KMS-11 (cell line): ENCODE measurements around the gene PAN2.

Experiments used
- H2AFZ ChIP-seq: fragments of 200-600 bp; sonication (generic); 2 replicates; pipeline ENCODE4 v1.6.1; 2016; ENCODE audit warnings: antibody characterized with exemption, mixed run types, low read depth
- H3K27ac ChIP-seq: fragments of 200-600 bp; sonication (generic); 2 replicates; pipeline ENCODE4 v1.6.1; 2016; ENCODE audit warnings: mild to moderate bottlenecking, mixed run types
- H3K27me3 ChIP-seq: fragments of 200-600 bp; sonication (generic); 2 replicates; pipeline ENCODE4 v1.6.1; 2017; ENCODE audit warnings: mild to moderate bottlenecking, low read depth, mixed run types, moderate library complexity; ENCODE audit not compliant: insufficient read depth
- H3K36me3 ChIP-seq: fragments of 200-600 bp; sonication (generic); 2 replicates; pipeline ENCODE4 v1.6.1; 2017; ENCODE audit warnings: mild to moderate bottlenecking, mixed run types; ENCODE audit not compliant: insufficient read depth
- H3K4me1 ChIP-seq: fragments of 200-600 bp; sonication (generic); 2 replicates; pipeline ENCODE4 v1.6.1; 2016; ENCODE audit warnings: mild to moderate bottlenecking, low read depth, mixed run types; ENCODE audit not compliant: poor library complexity, severe bottlenecking
- H3K4me2 ChIP-seq: fragments of 200-600 bp; sonication (generic); 2 replicates; pipeline ENCODE4 v1.7.0; 2016; ENCODE audit warnings: mild to moderate bottlenecking, mixed run types
- H3K4me3 ChIP-seq: fragments of 200-600 bp; sonication (generic); IDR thresholded peaks from 2 replicates; pipeline ENCODE4 v1.6.1; 2017; ENCODE audit warnings: low read depth, low read length, mixed read lengths; ENCODE audit not compliant: insufficient read depth
- H3K79me2 ChIP-seq: fragments of 200-600 bp; sonication (generic); 2 replicates; pipeline ENCODE4 v1.6.1; 2016; ENCODE audit warnings: low read depth, mixed run types; ENCODE audit not compliant: insufficient read depth
- H3K9ac ChIP-seq: fragments of 200-600 bp; sonication (generic); 2 replicates; pipeline ENCODE4 v1.6.1; 2016; ENCODE audit warnings: mild to moderate bottlenecking, mixed run types
- H4K20me1 ChIP-seq: fragments of 200-600 bp; sonication (generic); 2 replicates; pipeline ENCODE4 v1.6.1; 2016; ENCODE audit warnings: mild to moderate bottlenecking, mixed run types; ENCODE audit not compliant: insufficient read depth
- TF ChIP-seq, protein P1 (sequence below): fragments of 200-600 bp; sonication (generic); conservative IDR thresholded peaks from 2 replicates; pipeline ENCODE4 v1.6.1; 2017; ENCODE audit warnings: low read depth, mild to moderate bottlenecking, antibody characterized with exemption, low read length, moderate library complexity, mixed read lengths

Gene PAN2

DNA sequence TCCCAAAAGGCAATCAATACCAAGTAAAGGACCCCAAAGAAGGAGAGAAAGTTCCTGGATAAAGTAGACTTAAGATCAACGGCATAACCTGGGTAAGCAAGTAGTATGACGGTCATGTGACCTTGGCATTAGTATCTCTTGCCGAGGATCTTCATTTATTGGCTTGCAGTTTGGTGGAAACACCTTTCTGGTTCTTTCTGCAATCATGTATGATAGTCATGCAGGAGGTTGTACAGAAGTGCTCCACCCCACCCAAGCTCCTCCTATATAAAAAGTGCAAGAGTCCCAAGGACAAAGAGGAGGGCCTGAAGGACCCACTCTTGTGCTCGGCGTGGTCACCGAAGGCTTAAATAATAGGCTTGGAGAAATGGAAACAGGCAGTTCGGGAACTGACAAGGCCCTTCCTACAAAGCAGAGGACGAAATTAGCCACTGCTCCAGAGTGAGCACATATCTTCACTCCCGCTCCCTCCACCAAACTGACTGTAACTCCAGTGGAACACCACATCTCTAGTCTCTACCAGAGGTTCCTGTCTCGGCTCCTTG lies 34.4 kb downstream of the PAN2 start:
- Histone ChIP-seq H3K27me3 (no peaks in the 10 kb centered on the region), H3K27ac (peak overlapping the region; percentile 64), H3K9ac (peak overlapping the region; percentile 79), H3K4me3 (peak overlapping the region; percentile 85), H2AFZ (peak overlapping the region; percentile 54), H3K4me1 (peaks cover 64% of the 10 kb centered on the region), H3K4me2 (peak overlapping the region; percentile 99), H3K36me3 (peaks cover 7% of the 10 kb centered on the region; the same call in 1 of the 2 replicates), H3K79me2 (peaks cover 66% of the 10 kb centered on the region), H4K20me1 (peaks cover 7% of the 10 kb centered on the region; the same call in 1 of the 2 replicates)
- TF ChIP-seq, protein P1, sequence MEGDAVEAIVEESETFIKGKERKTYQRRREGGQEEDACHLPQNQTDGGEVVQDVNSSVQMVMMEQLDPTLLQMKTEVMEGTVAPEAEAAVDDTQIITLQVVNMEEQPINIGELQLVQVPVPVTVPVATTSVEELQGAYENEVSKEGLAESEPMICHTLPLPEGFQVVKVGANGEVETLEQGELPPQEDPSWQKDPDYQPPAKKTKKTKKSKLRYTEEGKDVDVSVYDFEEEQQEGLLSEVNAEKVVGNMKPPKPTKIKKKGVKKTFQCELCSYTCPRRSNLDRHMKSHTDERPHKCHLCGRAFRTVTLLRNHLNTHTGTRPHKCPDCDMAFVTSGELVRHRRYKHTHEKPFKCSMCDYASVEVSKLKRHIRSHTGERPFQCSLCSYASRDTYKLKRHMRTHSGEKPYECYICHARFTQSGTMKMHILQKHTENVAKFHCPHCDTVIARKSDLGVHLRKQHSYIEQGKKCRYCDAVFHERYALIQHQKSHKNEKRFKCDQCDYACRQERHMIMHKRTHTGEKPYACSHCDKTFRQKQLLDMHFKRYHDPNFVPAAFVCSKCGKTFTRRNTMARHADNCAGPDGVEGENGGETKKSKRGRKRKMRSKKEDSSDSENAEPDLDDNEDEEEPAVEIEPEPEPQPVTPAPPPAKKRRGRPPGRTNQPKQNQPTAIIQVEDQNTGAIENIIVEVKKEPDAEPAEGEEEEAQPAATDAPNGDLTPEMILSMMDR, result peak; percentile 7; the same call in 1 of the 2 replicates

GRCh38 chr12:56298828-56299227 lies 35.0 kb downstream of the PAN2 start:
- H4K20me1 ChIP-seq, result peaks cover 11% of the 10 kb centered on the region; the same call in 1 of the 2 replicates
- H2AFZ ChIP-seq, result peak overlapping the region; percentile 54
- H3K79me2 ChIP-seq, result peaks cover 71% of the 10 kb centered on the region
- peaks cover 64% of the 10 kb centered on the region for H3K4me1 ChIP-seq
- peak overlapping the region; percentile 99 for H3K4me2 ChIP-seq
- H3K27ac ChIP-seq, result peak overlapping the region; percentile 64
- H3K4me3 ChIP-seq, result no peak overlapping the region
- TF ChIP-seq, protein P1, result 0 out of 2 replicates have a peak, but pooled peaks have one; percentile 5
- H3K27me3 ChIP-seq, result no peaks in the 10 kb centered on the region
- H3K36me3 ChIP-seq, result peaks cover 7% of the 10 kb centered on the region; the same call in 1 of the 2 replicates
- peak overlapping the region; percentile 79 for H3K9ac ChIP-seq

DNA sequence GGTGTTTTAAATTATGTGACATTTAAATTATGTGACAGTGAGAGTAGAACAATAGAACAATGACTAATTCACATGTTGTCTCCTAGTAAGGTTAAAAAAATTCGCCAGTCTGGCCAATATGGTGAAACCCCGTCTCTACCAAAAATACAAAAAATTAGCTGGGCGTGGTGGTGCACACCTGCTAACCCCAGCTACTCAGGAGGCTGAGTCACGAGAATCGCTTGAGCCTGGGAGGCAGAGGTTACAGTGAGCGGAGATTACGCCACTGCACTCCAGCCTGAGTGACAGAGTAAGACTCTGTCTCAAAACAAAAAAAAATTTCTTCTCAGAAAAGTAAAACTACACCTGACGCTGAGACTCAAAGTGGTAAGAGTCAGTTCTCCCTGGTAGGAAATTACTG lies 36.4 kb downstream of the PAN2 start:
- Histone ChIP-seq H3K9ac (no peak overlapping the region), H2AFZ (no peak overlapping the region), H4K20me1 (peaks cover 19% of the 10 kb centered on the region; the same call in 1 of the 2 replicates), H3K36me3 (peaks cover 7% of the 10 kb centered on the region; the same call in 1 of the 2 replicates), H3K4me1 (peaks cover 52% of the 10 kb centered on the region), H3K79me2 (peaks cover 85% of the 10 kb centered on the region), H3K27ac (no peak overlapping the region; the same call in 1 of the 2 replicates), H3K4me3 (no peak overlapping the region), H3K4me2 (peak overlapping the region; percentile 99; the same call in 1 of the 2 replicates), H3K27me3 (no peaks in the 10 kb centered on the region)
- TF ChIP-seq, protein P1, result no peak

DNA sequence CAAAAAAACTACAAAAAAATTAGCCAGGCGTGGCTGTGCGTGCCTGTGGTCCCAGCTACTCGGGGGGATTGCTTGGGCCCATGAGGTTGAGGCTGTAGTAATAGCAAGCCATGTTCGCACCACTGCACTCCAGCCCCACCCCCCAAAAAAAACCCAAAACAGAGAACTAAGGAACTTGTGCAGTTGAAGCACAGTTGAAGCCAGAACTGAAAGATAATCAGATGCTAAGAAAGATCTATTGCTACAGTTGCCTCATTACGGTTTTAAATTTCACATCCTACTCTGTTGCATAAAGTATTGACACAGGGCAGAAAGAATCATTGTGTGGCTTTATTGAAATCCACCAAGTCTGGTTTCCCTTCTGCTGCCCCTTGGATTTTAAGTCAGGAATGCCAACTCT lies 37.5 kb downstream of the PAN2 start:
- peaks cover 95% of the 10 kb centered on the region for H3K79me2 ChIP-seq
- no peak overlapping the region for H3K4me3 ChIP-seq
- H3K27ac ChIP-seq, result no peak overlapping the region
- H3K9ac ChIP-seq, result no peak overlapping the region
- no peak overlapping the region for H3K4me2 ChIP-seq
- H4K20me1 ChIP-seq, result peaks cover 19% of the 10 kb centered on the region; the same call in 1 of the 2 replicates
- peaks cover 41% of the 10 kb centered on the region for H3K4me1 ChIP-seq
- H2AFZ ChIP-seq, result no peak overlapping the region
- TF ChIP-seq, protein P1, result no peak
- no peaks in the 10 kb centered on the region for H3K27me3 ChIP-seq
- peaks cover 16% of the 10 kb centered on the region; the same call in 1 of the 2 replicates for H3K36me3 ChIP-seq
